OCI-LY3 (cell line): ENCODE measurements around the gene PKN2.

Experiments used
- H2AFZ ChIP-seq: fragments of 200-600, 300-600 bp; shearing (Covaris generic); 2 replicates; pipeline ENCODE4 v1.6.0; 2014; ENCODE audit warnings: antibody characterized with exemption, low read depth, low read length
- H3K27ac ChIP-seq: fragments of 200-600, 300-600 bp; sonication (generic); 2 replicates; pipeline ENCODE4 v1.5.1; 2014; ENCODE audit warnings: mild to moderate bottlenecking, low read length, moderate library complexity, mixed read lengths
- H3K27me3 ChIP-seq: fragments of 200-600, 300-600 bp; sonication (generic); 2 replicates; pipeline ENCODE4 v1.6.1; 2014; ENCODE audit warnings: low read depth, low read length, mixed read lengths
- H3K36me3 ChIP-seq: fragments of 200-600, 300-600 bp; sonication (generic); replicated peaks from 2 replicates; pipeline ENCODE3; 2014; ENCODE audit warnings: low read depth, low read length, mixed read lengths
- H3K4me1 ChIP-seq: fragments of 300-600, 200-600 bp; sonication (generic); 2 replicates; pipeline ENCODE4 v1.6.1; 2014; ENCODE audit warnings: low read length, mixed read lengths
- H3K4me2 ChIP-seq: fragments of 200-600, 300-600 bp; sonication (generic); 2 replicates; pipeline ENCODE4 v1.6.1; 2014; ENCODE audit warnings: low read length, mixed read lengths
- H3K4me3 ChIP-seq: fragments of 300-600, 200-600 bp; sonication (generic); 2 replicates; pipeline ENCODE4 v1.5.1; 2014; ENCODE audit warnings: antibody characterized with exemption, mild to moderate bottlenecking, low read length, moderate library complexity
- H3K79me2 ChIP-seq: fragments of 300-600, 200-600 bp; shearing (Covaris generic); 2 replicates; pipeline ENCODE4 v1.6.1; 2014; ENCODE audit warnings: mild to moderate bottlenecking, low read length, mixed read lengths
- H3K9ac ChIP-seq: fragments of 300-600, 200-600 bp; shearing (Covaris generic); 2 replicates; pipeline ENCODE4 v1.6.0; 2014; ENCODE audit warnings: mild to moderate bottlenecking, low read length, moderate library complexity
- H3K9me3 ChIP-seq: fragments of 200-600, 300-600 bp; shearing (Covaris generic); 2 replicates; pipeline ENCODE4 v1.6.1; 2014; ENCODE audit warnings: low read length, mixed read lengths; ENCODE audit not compliant: insufficient read depth
- H4K20me1 ChIP-seq: fragments of 200-600, 300-600 bp; sonication (generic); 2 replicates; pipeline ENCODE4 v1.6.1; 2016; ENCODE audit warnings: low read length, mixed read lengths; ENCODE audit not compliant: insufficient read depth
- CTCF ChIP-seq: fragments of 200-600, 300-600 bp; sonication (generic); IDR thresholded peaks from 2 replicates; pipeline ENCODE4 v1.5.1; 2014; ENCODE audit warnings: antibody characterized with exemption, low read length, low read depth
- EZH2phosphoT487 ChIP-seq: fragments of 200-600 bp; shearing (Covaris generic); IDR thresholded peaks from 2 replicates; pipeline ENCODE4 v1.6.1; 2018; ENCODE audit warnings: antibody characterized with exemption, mixed run types, low read depth

PKN2 gene

DNA sequence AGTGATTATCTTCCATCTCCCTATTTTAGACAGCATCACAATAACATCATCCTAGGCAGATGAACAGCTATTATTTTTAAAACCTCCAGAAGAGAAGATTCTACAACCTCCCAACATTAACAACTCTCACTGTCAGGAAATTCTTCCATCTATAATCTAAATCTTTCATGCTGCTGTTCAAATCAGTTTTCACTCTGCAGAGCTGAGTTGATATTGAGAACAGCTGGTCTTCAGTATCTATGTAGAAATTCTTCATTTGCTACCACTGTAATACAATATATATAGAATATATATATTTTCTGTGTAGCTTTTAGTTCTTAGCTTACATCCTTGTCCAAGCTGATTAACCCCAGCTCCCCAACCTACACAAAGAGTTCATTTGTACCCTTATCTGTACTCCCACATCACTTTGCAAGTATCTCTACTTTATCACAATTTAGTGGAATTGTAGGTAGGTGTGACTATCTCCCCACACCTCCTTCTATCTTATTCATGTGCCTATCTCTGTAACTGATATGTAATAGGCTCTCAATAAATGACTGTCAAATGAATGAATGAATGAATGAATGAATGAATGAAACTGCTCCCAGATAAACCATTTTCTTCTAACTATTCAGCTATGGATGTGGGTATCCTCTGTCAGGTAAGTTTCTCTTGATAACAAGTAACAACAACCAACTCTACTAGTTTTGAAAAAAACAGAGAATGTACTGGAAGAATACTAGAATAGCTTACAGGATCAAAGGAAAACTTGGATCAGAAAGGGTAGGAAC, 37.4 kb upstream of the PKN2 start:
- H3K4me1 ChIP-seq, result no peaks in the 10 kb centered on the region
- no peak overlapping the region for H3K4me3 ChIP-seq
- no peaks in the 10 kb centered on the region for H3K27me3 ChIP-seq
- no peak overlapping the region for H3K9ac ChIP-seq
- H4K20me1 ChIP-seq, result no peaks in the 10 kb centered on the region
- TF ChIP-seq EZH2phosphoT487, result no peak
- TF ChIP-seq CTCF, result no peak
- no peak overlapping the region for H3K27ac ChIP-seq
- no peaks in the 10 kb centered on the region for H3K9me3 ChIP-seq
- no peaks in the 10 kb centered on the region for H3K36me3 ChIP-seq
- no peak overlapping the region for H3K4me2 ChIP-seq
- no peaks in the 10 kb centered on the region for H3K79me2 ChIP-seq
- no peak overlapping the region for H2AFZ ChIP-seq

- Histone ChIP-seq H3K27ac (no peak overlapping the region), H3K79me2 (no peaks in the 10 kb centered on the region), H3K4me2 (no peak overlapping the region), H3K9me3 (no peaks in the 10 kb centered on the region), H3K4me3 (no peak overlapping the region), H3K27me3 (no peaks in the 10 kb centered on the region), H3K9ac (no peak overlapping the region), H3K4me1 (no peaks in the 10 kb centered on the region), H2AFZ (no peak overlapping the region), H3K36me3 (no peaks in the 10 kb centered on the region), H4K20me1 (no peaks in the 10 kb centered on the region)
- no peak for TF ChIP-seq CTCF
- no peak for TF ChIP-seq EZH2phosphoT487
Observed at GRCh38 chr1:88647249-88647645, 36.8 kb upstream of the PKN2 start.

- no peak overlapping the region for H3K9ac ChIP-seq
- TF ChIP-seq CTCF, result no peak
- H3K36me3 ChIP-seq, result no peaks in the 10 kb centered on the region
- no peak overlapping the region for H3K4me3 ChIP-seq
- H3K4me2 ChIP-seq, result no peak overlapping the region
- no peaks in the 10 kb centered on the region for H3K9me3 ChIP-seq
- no peaks in the 10 kb centered on the region for H4K20me1 ChIP-seq
- H3K79me2 ChIP-seq, result no peaks in the 10 kb centered on the region
- H3K4me1 ChIP-seq, result no peaks in the 10 kb centered on the region
- no peak overlapping the region for H3K27ac ChIP-seq
- no peaks in the 10 kb centered on the region for H3K27me3 ChIP-seq
- no peak overlapping the region for H2AFZ ChIP-seq
Observed at GRCh38 chr1:88647749-88648415, 36.2 kb upstream of the PKN2 start.

DNA sequence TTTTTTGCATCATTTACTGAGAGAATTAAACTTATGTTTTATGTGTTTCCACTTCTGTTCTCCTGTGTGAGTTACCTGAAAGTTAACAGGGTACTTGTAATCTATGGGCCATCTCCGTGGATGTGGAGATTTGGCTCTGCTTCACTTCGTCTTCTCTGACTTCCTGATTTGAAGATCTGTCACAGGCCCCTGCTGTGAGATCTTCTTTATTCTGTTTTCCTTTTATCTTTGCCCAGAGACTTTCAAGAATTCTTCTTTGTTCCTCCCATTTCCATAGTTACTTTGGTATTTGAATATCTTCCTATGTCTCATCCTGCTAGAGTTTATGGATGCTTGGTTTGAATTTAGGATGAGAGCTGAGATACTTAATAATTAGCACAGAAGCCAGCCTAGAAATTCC, 35.4 kb upstream of the PKN2 start:
- H3K27me3 ChIP-seq, result no peaks in the 10 kb centered on the region
- H2AFZ ChIP-seq, result no peak overlapping the region
- H3K4me3 ChIP-seq, result no peak overlapping the region
- no peak overlapping the region for H3K4me2 ChIP-seq
- no peaks in the 10 kb centered on the region for H3K4me1 ChIP-seq
- no peaks in the 10 kb centered on the region for H3K9me3 ChIP-seq
- no peak overlapping the region for H3K27ac ChIP-seq
- no peaks in the 10 kb centered on the region for H3K79me2 ChIP-seq
- no peaks in the 10 kb centered on the region for H4K20me1 ChIP-seq
- no peak overlapping the region for H3K9ac ChIP-seq
- TF ChIP-seq EZH2phosphoT487 (no peak), CTCF (no peak)
- no peaks in the 10 kb centered on the region for H3K36me3 ChIP-seq
